Activated naive CD4-positive, alpha-beta T cell treated with anti-CD3 and anti-CD28 coated beads, Interleukin-2, amount 10 ng/mL, durations not matched to agents 7 days and 5 days (primary cell): ENCODE results near the gene TBC1D4.

ENCODE experiments used
- CTCF ChIA-PET: fragments of 350-600 bp; sonication (Branson Sonifier 250); formaldehyde crosslinking; loops from one replicate; lab custom pipeline; 2021; ENCODE audit warnings: antibody characterized with exemption; lab: Charles Lee
- DNase-seq: peaks from one replicate; pipeline ENCODE4 v3.0.0-alpha.2; 2020
- H3K27ac Mint-ChIP-seq: one replicate; pipeline ENCODE4 v1.8.0; 2021; ENCODE audit warnings: mild to moderate bottlenecking, moderate library complexity, mixed read lengths
- H3K27me3 Mint-ChIP-seq: one replicate; pipeline ENCODE4 v1.8.0; 2021; ENCODE audit warnings: mild to moderate bottlenecking, mixed read lengths
- H3K36me3 Mint-ChIP-seq: one replicate; pipeline ENCODE4 v1.8.0; 2021; ENCODE audit warnings: mixed read lengths
- H3K4me1 Mint-ChIP-seq: one replicate; pipeline ENCODE4 v1.8.0; 2021; ENCODE audit warnings: mixed read lengths
- H3K4me3 Mint-ChIP-seq: one replicate; pipeline ENCODE4 v1.8.0; 2021; ENCODE audit warnings: mild to moderate bottlenecking, moderate library complexity, mixed read lengths
- H3K9me3 Mint-ChIP-seq: one replicate; pipeline ENCODE4 v1.8.0; 2021; ENCODE audit warnings: mixed read lengths

The TBC1D4 gene

DNA sequence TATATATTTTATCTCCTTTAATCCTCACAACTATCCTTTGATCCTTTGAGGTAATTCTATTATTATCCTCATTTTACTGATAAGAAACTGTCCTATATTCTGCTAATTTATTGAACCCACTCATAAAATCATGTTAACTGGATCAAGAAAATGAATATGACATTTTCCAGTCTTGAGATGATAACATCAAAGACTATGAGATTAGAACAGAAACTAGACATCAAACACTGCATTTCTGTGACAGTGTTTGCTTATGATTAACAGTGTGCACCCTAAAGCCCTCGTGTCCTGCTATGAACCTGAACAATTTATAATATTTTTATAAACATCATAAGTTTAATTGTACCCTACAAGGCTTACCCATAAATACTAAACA, 96.3 kb downstream of the TBC1D4 start:
- no peak overlapping the region for H3K4me3 Mint-ChIP-seq
- CTCF ChIA-PET, result no interaction called here
- no peaks in the 10 kb centered on the region for H3K27me3 Mint-ChIP-seq
- H3K9me3 Mint-ChIP-seq, result no peaks in the 10 kb centered on the region
- DNase-seq, result no peak
- H3K27ac Mint-ChIP-seq, result no peak overlapping the region
- H3K36me3 Mint-ChIP-seq, result no peaks in the 10 kb centered on the region
- no peaks in the 10 kb centered on the region for H3K4me1 Mint-ChIP-seq

DNA sequence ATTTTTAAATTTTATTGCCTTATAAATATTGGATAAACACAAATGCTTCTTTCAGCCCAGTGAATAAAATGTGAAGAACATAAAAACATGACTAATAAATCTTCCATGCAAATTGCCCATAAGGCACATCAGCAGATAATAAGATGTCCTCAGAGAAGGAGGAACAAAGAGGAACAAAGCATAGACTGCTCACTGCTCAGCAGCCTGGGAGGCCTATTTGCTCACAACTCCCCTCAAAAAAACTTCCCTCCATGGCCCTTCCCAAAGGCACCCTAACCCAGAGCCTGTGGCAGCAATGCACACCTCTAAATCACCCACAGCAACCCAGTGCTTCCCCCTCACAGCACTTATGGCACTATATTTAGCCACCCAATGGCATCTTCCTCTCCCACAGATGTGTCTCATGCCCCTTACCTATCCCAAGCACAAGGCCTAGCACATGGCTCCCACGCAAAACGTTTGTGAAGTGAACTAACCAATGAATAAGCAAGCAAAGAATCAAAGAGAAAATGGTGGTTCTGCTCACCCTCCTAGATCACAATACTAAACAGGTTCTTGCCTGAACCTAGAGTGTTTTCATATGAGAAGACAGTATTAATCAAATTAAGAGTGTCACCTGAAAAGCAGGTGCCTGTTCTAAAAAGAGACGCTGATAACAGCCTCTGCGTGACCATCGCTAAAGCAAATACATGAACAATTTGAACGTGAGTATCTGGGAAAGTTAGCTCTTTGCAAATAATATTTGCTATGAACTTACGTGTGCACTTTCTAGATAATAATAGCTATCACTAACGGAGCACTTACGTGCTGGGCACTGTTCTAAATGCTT, 96.9 kb downstream of the TBC1D4 start:
- Mint-ChIP-seq H3K27ac (no peak overlapping the region), H3K4me1 (no peaks in the 10 kb centered on the region), H3K27me3 (no peaks in the 10 kb centered on the region), H3K36me3 (no peaks in the 10 kb centered on the region), H3K4me3 (no peak overlapping the region), H3K9me3 (no peaks in the 10 kb centered on the region)
- CTCF ChIA-PET, result no interaction called here
- no peak for DNase-seq

DNA sequence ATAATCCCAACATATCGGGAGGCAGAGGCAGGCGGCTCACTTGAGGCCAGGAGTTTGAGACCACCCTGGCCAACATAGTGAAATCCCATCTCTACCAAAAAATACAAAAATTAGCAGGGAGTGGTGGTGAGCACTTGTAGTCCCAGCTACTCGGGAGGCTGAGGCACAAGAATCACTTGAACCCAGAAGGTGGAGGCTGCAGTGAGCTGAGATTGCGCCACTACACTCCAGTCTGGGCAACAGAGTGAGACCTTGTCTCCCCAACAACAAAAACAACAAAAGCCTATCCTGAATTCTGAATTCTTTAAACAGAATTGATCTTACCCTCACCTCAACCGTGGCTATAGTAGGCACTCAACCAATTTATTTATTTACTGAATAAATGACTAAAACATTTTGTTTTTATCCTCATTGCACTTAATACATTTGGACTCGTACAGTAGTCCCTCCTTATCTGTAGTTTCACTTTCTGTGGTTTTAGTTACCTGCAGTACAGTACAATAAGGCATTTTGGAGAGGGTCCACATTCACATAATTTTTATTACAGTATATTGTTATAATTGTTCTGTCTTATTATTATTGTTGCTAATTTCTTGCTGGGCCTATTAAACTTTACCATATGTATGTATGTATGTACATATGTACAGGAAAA, 98.8 kb downstream of the TBC1D4 start:
- H3K4me1 Mint-ChIP-seq, result no peaks in the 10 kb centered on the region
- no peaks in the 10 kb centered on the region for H3K36me3 Mint-ChIP-seq
- no peaks in the 10 kb centered on the region for H3K9me3 Mint-ChIP-seq
- CTCF ChIA-PET, result no interaction called here
- no peak for DNase-seq
- no peak overlapping the region for H3K4me3 Mint-ChIP-seq
- H3K27me3 Mint-ChIP-seq, result no peaks in the 10 kb centered on the region
- no peak overlapping the region for H3K27ac Mint-ChIP-seq

DNA sequence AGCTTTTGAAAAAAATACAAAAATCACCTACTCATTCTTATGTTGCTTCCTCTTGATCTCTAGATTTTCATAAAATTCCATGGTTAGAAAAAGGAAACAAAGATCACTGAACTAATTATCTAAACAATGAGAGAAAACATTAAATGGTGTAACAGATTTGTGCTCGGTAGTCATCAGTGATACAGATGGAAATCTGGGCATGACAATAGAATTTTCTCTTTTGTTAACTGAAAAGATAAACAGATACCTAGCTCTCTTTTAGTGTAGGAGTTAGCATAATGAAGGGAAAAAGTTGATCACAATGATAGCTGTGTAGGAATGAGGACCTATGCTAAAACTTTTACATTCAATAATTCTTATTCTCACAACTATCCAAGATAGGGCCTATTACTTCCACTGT, 103.7 kb downstream of the TBC1D4 start:
- Mint-ChIP-seq H3K27ac (no peak overlapping the region), H3K4me3 (no peak overlapping the region), H3K9me3 (no peaks in the 10 kb centered on the region), H3K27me3 (no peaks in the 10 kb centered on the region), H3K36me3 (no peaks in the 10 kb centered on the region), H3K4me1 (no peaks in the 10 kb centered on the region)
- CTCF ChIA-PET, result interaction anchor here (0.7 to 1.5 kb wide), 5 partner anchors 11 to 1600 kb away, joined by 3 to 9 read pairs (median 3); no protein-coding TSS in a partner anchor
- no peak for DNase-seq

DNA sequence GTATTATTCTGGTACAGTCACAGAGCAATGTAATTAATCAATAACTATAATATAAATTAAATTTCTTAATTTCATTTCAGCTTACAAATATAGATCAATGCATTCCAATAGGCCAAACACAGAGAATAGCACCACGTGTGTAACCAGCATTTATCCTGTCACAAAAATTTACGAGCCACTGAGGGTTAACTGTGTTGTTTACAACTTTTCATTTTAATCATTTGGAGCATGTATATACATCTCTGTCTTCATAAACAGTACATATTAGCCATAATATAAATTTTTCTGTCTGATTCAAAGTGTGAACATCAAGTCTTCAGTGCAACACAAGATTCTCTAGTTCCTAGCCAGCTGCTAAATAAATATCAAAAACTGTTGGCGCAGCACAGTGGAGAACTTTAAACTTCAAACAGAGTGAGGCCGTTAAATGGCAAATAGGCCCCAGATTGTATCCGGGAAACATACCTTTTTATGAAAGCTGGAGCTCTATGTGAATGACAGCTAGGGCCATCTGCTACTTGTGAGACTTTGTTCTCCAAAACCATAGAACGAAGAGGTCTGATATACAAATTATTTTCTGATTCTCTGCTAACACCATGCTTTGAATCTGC, 105.1 kb downstream of the TBC1D4 start:
- Mint-ChIP-seq H3K4me1 (no peaks in the 10 kb centered on the region), H3K36me3 (no peaks in the 10 kb centered on the region), H3K4me3 (no peak overlapping the region), H3K9me3 (no peaks in the 10 kb centered on the region), H3K27me3 (no peaks in the 10 kb centered on the region), H3K27ac (no peak overlapping the region)
- CTCF ChIA-PET, result interaction anchor here (1.6 kb wide), 1 partner anchor 10 kb away, joined by 8 read pairs; no protein-coding TSS in a partner anchor
- DNase-seq, result no peak

DNA sequence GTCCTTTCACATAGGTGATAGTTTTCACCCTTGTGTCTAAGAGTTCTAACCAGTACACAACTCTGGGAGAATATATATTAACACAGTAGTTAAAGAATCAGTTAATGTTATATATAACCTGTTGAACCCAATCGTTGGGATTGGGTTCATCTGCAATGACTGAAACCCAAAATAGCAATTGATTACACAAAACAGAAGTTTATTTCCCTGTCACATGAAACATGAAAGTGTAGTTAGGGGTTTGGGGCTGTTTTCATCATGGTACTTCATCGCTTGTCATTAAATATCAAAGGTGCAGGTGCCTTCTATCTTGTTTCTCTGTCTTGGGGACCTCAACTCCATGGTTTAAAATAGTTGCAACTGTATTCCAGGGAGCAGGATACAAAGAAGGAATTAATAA, 106.6 kb downstream of the TBC1D4 start:
- no peak overlapping the region for H3K4me3 Mint-ChIP-seq
- CTCF ChIA-PET, result no interaction called here
- no peaks in the 10 kb centered on the region for H3K27me3 Mint-ChIP-seq
- DNase-seq, result no peak
- no peaks in the 10 kb centered on the region for H3K4me1 Mint-ChIP-seq
- no peaks in the 10 kb centered on the region for H3K36me3 Mint-ChIP-seq
- no peaks in the 10 kb centered on the region for H3K9me3 Mint-ChIP-seq
- no peak overlapping the region for H3K27ac Mint-ChIP-seq

DNA sequence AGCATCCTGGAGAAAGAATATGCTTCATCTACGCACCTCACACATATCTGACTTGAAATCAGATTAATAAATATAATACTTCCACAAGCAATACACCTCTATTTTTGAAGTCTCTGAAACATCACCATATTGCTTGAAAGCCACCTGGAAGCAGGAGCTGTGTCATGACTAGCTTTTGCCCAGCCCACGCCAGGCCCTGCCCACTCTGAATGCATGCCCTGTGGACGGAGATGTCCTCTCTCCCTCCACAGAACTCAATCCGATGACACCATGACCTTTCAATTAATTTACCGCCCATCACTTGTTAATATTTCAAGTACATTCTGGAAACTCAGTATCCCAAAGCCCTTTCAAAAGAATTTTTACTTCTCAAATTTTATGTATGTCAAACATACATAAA, 108.0 kb downstream of the TBC1D4 start:
- Mint-ChIP-seq H3K36me3 (no peaks in the 10 kb centered on the region), H3K4me3 (no peak overlapping the region), H3K9me3 (no peaks in the 10 kb centered on the region), H3K27me3 (peaks cover under 1% of the 10 kb centered on the region), H3K27ac (no peak overlapping the region), H3K4me1 (no peaks in the 10 kb centered on the region)
- DNase-seq, result no peak
- CTCF ChIA-PET, result interaction anchor here (0.6 to 2.3 kb wide), 4 partner anchors 61 to 176 kb away, joined by 3 to 8 read pairs (median 4); partner anchors contain the start of genes TBC1D4 and UCHL3

DNA sequence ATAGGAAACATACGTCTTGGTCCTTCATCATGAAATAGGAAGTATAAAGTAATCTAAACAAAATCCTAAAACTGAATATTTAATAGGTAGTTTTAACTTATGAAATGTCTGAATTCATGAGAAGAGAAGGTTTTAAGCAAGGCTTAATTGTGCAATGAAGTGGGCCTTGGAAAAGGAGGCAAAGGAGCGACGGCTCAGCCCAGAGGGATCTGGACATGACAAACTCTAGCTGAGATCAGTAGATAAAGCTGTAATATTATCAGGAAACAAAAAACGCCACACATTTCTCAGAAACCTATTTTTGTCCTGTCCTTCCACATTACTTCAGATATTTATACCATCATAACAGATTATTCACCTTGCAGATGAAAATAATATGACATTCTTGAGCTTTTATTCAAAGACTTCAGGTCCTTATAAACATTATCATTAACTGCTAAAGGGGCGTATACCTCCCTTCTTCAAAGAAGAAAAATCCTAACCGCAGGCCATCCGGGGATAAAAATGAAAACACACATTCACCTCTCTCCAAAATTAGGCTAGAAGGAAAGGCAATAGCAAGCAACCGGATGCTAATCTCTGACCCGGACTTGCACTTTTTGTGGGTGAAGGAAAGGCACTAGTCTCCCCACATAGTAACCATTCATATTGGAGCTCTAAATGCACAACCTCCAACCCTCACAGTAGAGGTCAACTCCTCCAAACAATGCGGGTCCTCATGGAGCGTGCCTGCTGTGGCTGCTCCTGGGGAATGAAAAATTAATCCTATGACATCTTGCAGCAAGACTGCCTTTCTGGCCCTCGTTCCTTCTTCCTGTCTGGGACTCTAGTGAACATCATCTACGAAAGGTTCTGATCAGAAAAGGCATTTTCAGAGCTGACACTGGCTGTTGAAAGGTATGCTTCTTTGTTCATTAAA, 108.8 kb downstream of the TBC1D4 start:
- no peaks in the 10 kb centered on the region for H3K9me3 Mint-ChIP-seq
- CTCF ChIA-PET, result interaction anchor here (0.6 to 2.3 kb wide), 7 partner anchors 9 to 497 kb away, joined by 3 to 8 read pairs (median 3); partner anchors contain the start of genes TBC1D4 and UCHL3
- no peak overlapping the region for H3K27ac Mint-ChIP-seq
- H3K36me3 Mint-ChIP-seq, result no peaks in the 10 kb centered on the region
- no peak for DNase-seq
- peaks cover 5% of the 10 kb centered on the region for H3K27me3 Mint-ChIP-seq
- no peaks in the 10 kb centered on the region for H3K4me1 Mint-ChIP-seq
- no peak overlapping the region for H3K4me3 Mint-ChIP-seq

DNA sequence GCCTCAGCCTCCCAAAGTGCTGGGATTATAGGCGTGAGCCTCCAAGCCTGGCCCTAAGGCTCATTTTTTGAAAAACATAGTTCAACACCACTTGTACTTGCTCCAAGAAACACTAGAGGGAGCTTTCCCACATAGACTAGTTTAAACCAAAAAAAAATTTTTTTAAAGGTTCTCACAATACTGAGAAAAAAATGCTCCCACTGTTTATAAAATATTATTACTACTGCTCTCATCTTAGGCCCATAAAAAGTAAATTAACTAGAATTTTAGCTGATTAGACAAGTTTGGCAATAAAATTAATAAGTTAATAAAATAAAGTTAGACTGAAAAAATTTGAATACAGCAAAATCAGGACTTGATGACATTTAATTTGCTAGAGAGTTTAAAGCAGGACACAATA, 109.5 kb downstream of the TBC1D4 start:
- CTCF ChIA-PET, result interaction anchor here (0.6 to 2.3 kb wide), 8 partner anchors 9 to 498 kb away, joined by 3 to 8 read pairs (median 3); partner anchors contain the start of genes TBC1D4 and UCHL3
- no peak overlapping the region for H3K27ac Mint-ChIP-seq

DNA sequence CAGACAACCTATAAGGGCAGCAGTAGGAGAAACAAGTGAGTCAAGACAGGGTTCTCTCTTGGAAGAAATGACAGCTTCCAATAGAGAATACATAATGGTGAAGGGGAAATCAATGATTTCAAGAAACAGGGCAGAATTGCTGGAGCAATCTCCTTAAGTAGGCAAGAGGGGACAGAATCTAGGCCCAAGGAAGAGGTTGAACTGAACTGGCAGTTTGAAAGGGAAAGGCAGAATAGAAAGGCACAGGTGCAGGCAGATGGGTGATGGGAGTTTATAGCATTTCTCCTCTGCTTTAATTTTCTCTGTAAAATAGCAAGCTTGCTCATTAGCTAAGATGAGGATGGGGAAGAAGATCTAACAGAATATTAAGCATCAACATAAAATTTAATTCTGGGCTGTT, 110.8 kb downstream of the TBC1D4 start:
- CTCF ChIA-PET, result interaction anchor here (1.3 to 1.4 kb wide), 2 partner anchors 9 to 111 kb away, joined by 3 to 4 read pairs; partner anchors contain the start of gene TBC1D4
- H3K9me3 Mint-ChIP-seq, result no peaks in the 10 kb centered on the region
- H3K36me3 Mint-ChIP-seq, result no peaks in the 10 kb centered on the region
- no peak for DNase-seq
- H3K4me3 Mint-ChIP-seq, result no peak overlapping the region
- H3K4me1 Mint-ChIP-seq, result peaks cover 1% of the 10 kb centered on the region
- no peak overlapping the region for H3K27ac Mint-ChIP-seq
- peaks cover 5% of the 10 kb centered on the region for H3K27me3 Mint-ChIP-seq

More for the DNA sequence above, 109.5 kb downstream of the TBC1D4 start:
- no peak for DNase-seq
- Mint-ChIP-seq H3K4me3 (no peak overlapping the region), H3K4me1 (no peaks in the 10 kb centered on the region), H3K27me3 (peaks cover 5% of the 10 kb centered on the region), H3K36me3 (no peaks in the 10 kb centered on the region), H3K9me3 (no peaks in the 10 kb centered on the region)

DNA sequence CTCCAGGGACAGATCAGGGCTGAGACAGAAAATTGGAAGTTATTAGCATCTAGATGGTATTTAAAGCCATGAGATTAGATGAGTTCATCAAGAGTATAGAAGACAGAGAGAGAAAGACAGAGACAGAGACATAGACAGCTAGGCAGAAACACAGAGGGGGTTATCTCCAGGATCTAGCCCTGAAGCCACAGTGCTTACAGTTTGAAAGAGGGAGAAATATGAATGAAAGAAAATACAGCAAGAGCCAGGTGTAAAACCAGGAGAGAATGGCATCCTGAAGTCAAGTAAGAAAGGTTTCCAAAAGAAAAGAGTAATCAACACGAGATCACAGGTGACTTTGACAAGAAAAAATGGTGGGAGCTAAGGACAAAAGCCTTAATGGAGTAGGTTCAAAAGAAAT, 111.2 kb downstream of the TBC1D4 start:
- no peaks in the 10 kb centered on the region for H3K36me3 Mint-ChIP-seq
- no peak overlapping the region for H3K4me3 Mint-ChIP-seq
- DNase-seq, result no peak
- CTCF ChIA-PET, result interaction anchor here (1.3 to 1.4 kb wide), 2 partner anchors 10 to 111 kb away, joined by 3 to 4 read pairs; partner anchors contain the start of gene TBC1D4
- peaks cover 5% of the 10 kb centered on the region for H3K27me3 Mint-ChIP-seq
- H3K27ac Mint-ChIP-seq, result no peak overlapping the region
- peaks cover 6% of the 10 kb centered on the region for H3K4me1 Mint-ChIP-seq
- H3K9me3 Mint-ChIP-seq, result no peaks in the 10 kb centered on the region

DNA sequence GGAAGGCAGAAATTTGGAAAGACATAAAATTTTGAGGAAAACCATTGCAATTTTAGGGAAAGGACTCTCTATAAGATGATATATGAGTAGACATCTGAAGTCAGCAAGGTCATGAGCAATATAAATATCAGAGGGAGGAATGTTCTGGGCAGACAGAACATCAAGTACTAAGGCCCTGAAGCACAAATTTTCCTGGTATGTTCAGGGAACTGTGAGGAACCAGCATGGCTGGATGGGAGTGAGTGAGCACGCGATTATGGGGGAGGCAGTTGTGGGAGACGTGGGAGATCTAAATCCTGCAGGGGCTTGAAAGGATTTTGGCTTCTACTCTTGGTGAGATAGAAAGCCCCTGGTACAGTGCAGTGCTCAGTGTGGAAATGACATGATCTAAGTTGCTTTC, 112.0 kb downstream of the TBC1D4 start:
- Mint-ChIP-seq H3K4me1 (peaks cover 10% of the 10 kb centered on the region), H3K27me3 (peaks cover 5% of the 10 kb centered on the region), H3K27ac (no peak overlapping the region), H3K36me3 (no peaks in the 10 kb centered on the region), H3K9me3 (no peaks in the 10 kb centered on the region), H3K4me3 (no peak overlapping the region)
- DNase-seq, result no peak
- CTCF ChIA-PET, result interaction anchor here (1.4 kb wide), 1 partner anchor 10 kb away, joined by 4 read pairs; no protein-coding TSS in a partner anchor

DNA sequence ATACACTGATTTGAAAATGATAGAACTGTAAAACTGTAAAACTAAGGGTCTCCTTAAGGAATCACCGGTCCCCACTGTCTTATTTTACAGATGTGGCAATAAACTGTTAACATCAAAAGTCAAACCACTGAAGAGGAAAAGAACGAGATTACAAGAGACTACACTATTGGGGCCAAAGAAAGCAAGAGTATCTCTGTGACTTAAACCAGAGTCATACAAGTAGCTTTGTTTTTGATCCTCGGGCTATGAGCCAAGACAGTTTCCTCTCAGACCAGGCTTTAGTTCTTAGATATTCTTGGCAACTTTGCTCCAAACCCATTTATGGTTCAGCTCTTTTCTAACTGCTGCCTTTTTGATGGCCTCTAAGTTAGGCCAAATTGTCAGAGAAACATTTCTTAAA, 113.8 kb downstream of the TBC1D4 start:
- Mint-ChIP-seq H3K9me3 (no peaks in the 10 kb centered on the region), H3K4me3 (no peak overlapping the region), H3K36me3 (no peaks in the 10 kb centered on the region), H3K4me1 (peaks cover 10% of the 10 kb centered on the region), H3K27ac (no peak overlapping the region), H3K27me3 (peaks cover 5% of the 10 kb centered on the region)
- DNase-seq, result no peak
- CTCF ChIA-PET, result interaction anchor here (0.9 kb wide), 1 partner anchor 114 kb away, joined by 4 read pairs; the partner anchor contains the start of gene TBC1D4
